Measurements from ENCODE around the gene GARRE1.
A peak's percentile ranks its signal among the peaks of the same experiment; 100 is the strongest.
"Not testable (repeated sequence)": the region's sequence is repeated elsewhere in the genome, so short reads cannot be mapped to it uniquely, and the experiment has no call there.

Gene GARRE1

GRCh38 chr19:34259367-34260095 lies 5.2 kb downstream of the GARRE1 start:
- no peak for DNase-seq (ENCODE audit: low read depth)

- no peak for DNase-seq (ENCODE audit: low read depth)
Observed at GRCh38 chr19:34260771-34261173, 6.4 kb downstream of the GARRE1 start.

- DNase-seq (ENCODE audit: low read depth) = no peak
Observed at GRCh38 chr19:34261334-34262109, 7.2 kb downstream of the GARRE1 start.

- no peak for DNase-seq (ENCODE audit: low read depth)
Observed at GRCh38 chr19:34263745-34264237, 9.4 kb downstream of the GARRE1 start.

- no peak for DNase-seq (ENCODE audit: low read depth)
Observed at GRCh38 chr19:34265221-34265650, 10.9 kb downstream of the GARRE1 start.

GRCh38 chr19:34269081-34269480 lies 14.7 kb downstream of the GARRE1 start:
- DNase-seq (ENCODE audit: low read depth) = no peak

GRCh38 chr19:34269489-34269888 lies 15.1 kb downstream of the GARRE1 start:
- DNase-seq (ENCODE audit: low read depth) = no peak

GRCh38 chr19:34269968-34270621 lies 15.7 kb downstream of the GARRE1 start:
- peak; percentile 24 for DNase-seq (ENCODE audit: low read depth)

GRCh38 chr19:34273121-34273520 lies 18.8 kb downstream of the GARRE1 start:
- DNase-seq (ENCODE audit: low read depth) = no peak

GRCh38 chr19:34274284-34274826 lies 20.0 kb downstream of the GARRE1 start:
- DNase-seq (ENCODE audit: low read depth) = no peak

- peak; percentile 82 for DNase-seq (ENCODE audit: low read depth)
Observed at GRCh38 chr19:34274827-34275625, 20.7 kb downstream of the GARRE1 start.

- no peak for DNase-seq (ENCODE audit: low read depth)
Observed at GRCh38 chr19:34275705-34276104, 21.4 kb downstream of the GARRE1 start.

GRCh38 chr19:34276614-34277013 lies 22.3 kb downstream of the GARRE1 start:
- DNase-seq (ENCODE audit: low read depth) = no peak

GRCh38 chr19:34277244-34277643 lies 22.9 kb downstream of the GARRE1 start:
- no peak for DNase-seq (ENCODE audit: low read depth)

- DNase-seq (ENCODE audit: low read depth) = no peak
Observed at GRCh38 chr19:34278783-34279182, 24.4 kb downstream of the GARRE1 start.

GRCh38 chr19:34281444-34281843 lies 27.1 kb downstream of the GARRE1 start:
- DNase-seq (ENCODE audit: low read depth) = not testable (repeated sequence)

GRCh38 chr19:34282611-34283519 lies 28.5 kb downstream of the GARRE1 start:
- no peak for DNase-seq (ENCODE audit: low read depth)

GRCh38 chr19:34284505-34284904 lies 30.2 kb downstream of the GARRE1 start:
- DNase-seq (ENCODE audit: low read depth) = no peak

- DNase-seq (ENCODE audit: low read depth) = no peak
Observed at GRCh38 chr19:34287662-34288140, 33.3 kb downstream of the GARRE1 start.

- DNase-seq (ENCODE audit: low read depth) = no peak
Observed at GRCh38 chr19:34288381-34288780, 34.0 kb downstream of the GARRE1 start.
